Measurements from ENCODE around the gene PRRC2A. TPM values are rescaled to one million over a fixed set of nuclear protein-coding genes. Genes with fewer than 3 reads are reported as not detected.
A peak's percentile ranks its signal among the peaks of the same experiment; 100 is the strongest.

PRRC2A gene
- total RNA-seq, 2 experiments from 2014 or later: 265 to 286 TPM

GRCh38 chr6:31680226-31681134 is 60.0 kb downstream of the PRRC2A start, which contains the start of gene LY6G5C:
Gene LY6G5C (minus strand): TSS chr6:31681067. CDS start chr6:31680373, 694 bp downstream.
- no peaks in the 10 kb centered on the region for H3K27me3 Mint-ChIP-seq
- CTCF ChIA-PET: interaction anchor here (0.6 to 2.3 kb wide), 27 partner anchors 9 to 278 kb away, joined by 3 to 28 read pairs (median 4); partner anchors contain the start of genes ABHD16A, HSPA1B, MSH5 and NELFE
- H3K36me3 Mint-ChIP-seq: no peaks in the 10 kb centered on the region
- DNase-seq: peak; percentile 80
- H3K4me3 Mint-ChIP-seq: peak within 1 kb of the TSS; percentile 71
- ATAC-seq: peak; percentile 78
- H3K9me3 Mint-ChIP-seq (ENCODE audit: low read depth): no peaks in the 10 kb centered on the region
- peaks cover 34% of the 10 kb centered on the region for H3K4me1 Mint-ChIP-seq
- H3K27ac Mint-ChIP-seq: peak within 1 kb of the TSS; percentile 78

DNA sequence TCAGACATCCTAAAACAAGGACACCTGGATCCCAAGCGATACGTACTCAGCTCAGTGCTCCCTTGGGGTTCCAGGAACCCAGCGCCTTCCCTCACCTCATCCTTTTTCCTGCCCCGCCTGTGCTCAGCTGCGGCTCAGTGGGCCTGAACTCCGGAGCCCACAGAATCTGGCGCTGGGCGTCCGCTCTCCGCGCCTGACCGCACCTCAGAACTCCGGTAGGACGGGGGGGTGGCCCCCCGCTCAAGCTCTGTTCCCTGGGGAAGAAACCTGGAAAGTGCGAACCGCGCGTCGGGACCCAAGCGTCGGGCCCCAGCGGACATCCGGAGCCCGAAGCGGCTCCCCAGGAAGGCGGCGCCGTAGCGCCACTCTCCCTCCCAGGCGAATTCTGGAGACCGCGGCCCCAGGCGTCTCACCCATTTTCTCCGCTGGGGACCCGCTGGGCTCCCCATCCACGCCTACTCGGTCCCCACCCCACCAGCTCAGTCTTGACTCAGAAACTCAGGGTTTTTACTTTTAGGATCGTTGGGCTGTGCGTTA is 60.7 kb downstream of the PRRC2A start:
- Mint-ChIP-seq H3K27ac (peak overlapping the region; percentile 78), H3K4me1 (peaks cover 34% of the 10 kb centered on the region), H3K36me3 (no peaks in the 10 kb centered on the region), H3K4me3 (peak overlapping the region; percentile 71), H3K27me3 (no peaks in the 10 kb centered on the region), H3K9me3 (ENCODE audit: low read depth) (no peaks in the 10 kb centered on the region)
- DNase-seq (peak; percentile 57), ATAC-seq (peak; percentile 70)
- CTCF ChIA-PET: interaction anchor here (0.7 to 2.3 kb wide), 25 partner anchors 10 to 277 kb away, joined by 3 to 28 read pairs (median 4); partner anchors contain the start of genes ABHD16A, HSPA1B, MSH5 and NELFE

DNA sequence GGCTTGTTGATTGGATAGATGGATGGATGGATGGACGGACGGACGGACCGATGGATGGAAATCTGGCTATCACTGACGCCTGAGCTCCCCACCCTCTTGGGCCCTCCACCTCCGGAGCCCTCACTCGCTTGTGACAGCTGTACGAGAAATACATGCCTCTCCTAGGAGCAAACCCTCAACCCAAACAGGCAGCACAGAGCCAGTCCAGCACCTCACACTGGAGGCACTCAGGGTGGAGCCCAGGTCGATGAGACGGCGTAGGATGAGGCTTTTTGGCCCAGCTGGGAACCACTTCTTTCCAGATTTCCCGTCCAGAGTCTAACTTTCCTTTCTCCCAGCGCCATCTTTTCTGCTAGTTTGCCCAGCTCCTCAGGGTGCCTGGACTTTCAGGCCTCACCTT is 63.1 kb downstream of the PRRC2A start:
- CTCF ChIA-PET: interaction anchor here (0.7 to 2.9 kb wide), 4 partner anchors 29 to 86 kb away, joined by 3 to 9 read pairs (median 6); no protein-coding TSS in a partner anchor
- Mint-ChIP-seq H3K9me3 (ENCODE audit: low read depth) (no peaks in the 10 kb centered on the region), H3K27ac (no peak overlapping the region), H3K4me3 (no peak overlapping the region), H3K36me3 (peaks cover 5% of the 10 kb centered on the region), H3K27me3 (no peaks in the 10 kb centered on the region), H3K4me1 (peaks cover 22% of the 10 kb centered on the region)
- DNase-seq (no peak), ATAC-seq (no peak)

- Mint-ChIP-seq H3K4me3 (no peak overlapping the region), H3K27ac (no peak overlapping the region), H3K4me1 (peaks cover 2% of the 10 kb centered on the region), H3K9me3 (ENCODE audit: low read depth) (no peaks in the 10 kb centered on the region), H3K27me3 (no peaks in the 10 kb centered on the region), H3K36me3 (peaks cover 10% of the 10 kb centered on the region)
- DNase-seq (no peak), ATAC-seq (no peak)
- CTCF ChIA-PET: interaction anchor here (1.5 kb wide), 1 partner anchor 52 kb away, joined by 3 read pairs; no protein-coding TSS in a partner anchor
Measured at GRCh38 chr6:31686483-31686882, 66.0 kb downstream of the PRRC2A start.

DNA sequence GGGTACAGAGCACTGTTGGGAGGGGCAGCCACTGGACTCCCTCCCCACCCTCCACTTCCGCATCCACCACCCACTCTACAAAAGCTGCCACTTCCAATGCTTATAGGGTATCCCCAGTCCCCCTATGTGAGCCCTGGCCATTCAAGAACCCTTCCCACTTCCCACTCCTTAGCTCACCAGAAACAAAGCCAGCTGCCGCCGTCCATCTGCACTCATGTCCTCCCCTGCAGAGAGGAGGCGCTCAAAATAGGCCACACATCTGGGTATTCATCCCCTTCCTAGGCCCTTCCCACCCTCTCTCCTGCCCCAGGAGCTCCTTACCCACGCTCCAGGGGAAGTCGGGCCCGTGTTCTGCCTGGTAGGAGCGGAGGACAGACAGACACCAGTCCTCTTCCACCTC is 66.8 kb downstream of the PRRC2A start:
- Mint-ChIP-seq H3K4me1 (no peaks in the 10 kb centered on the region), H3K27ac (no peak overlapping the region), H3K36me3 (peaks cover 12% of the 10 kb centered on the region), H3K4me3 (no peak overlapping the region), H3K9me3 (ENCODE audit: low read depth) (no peaks in the 10 kb centered on the region), H3K27me3 (no peaks in the 10 kb centered on the region)
- CTCF ChIA-PET: interaction anchor here (1.5 kb wide), 1 partner anchor 52 kb away, joined by 3 read pairs; no protein-coding TSS in a partner anchor
- DNase-seq (no peak), ATAC-seq (no peak)

Small RNA genes lying within 50 kb of the gene (microRNA-seq; reads per million reads assigned to microRNA genes)
- gene MIR6832: not detected

Other genes with a start within 250 kb of the PRRC2A start
- 10 to 100 TPM; 15.6 to 24.7 TPM for gene MICA, start 217.1 kb upstream of the PRRC2A start, total RNA-seq
- 10 to 100 TPM; 44.1 to 63.8 TPM for gene MICB, start 122.6 kb upstream of the PRRC2A start, total RNA-seq
- not detected for gene MCCD1, start 91.8 kb upstream of the PRRC2A start, total RNA-seq
- 100 to 1,000 TPM; 495 to 503 TPM for gene DDX39B, start 78.7 kb upstream of the PRRC2A start, total RNA-seq
- 1 to 10 TPM; 1.0 to 3.8 TPM for gene ATP6V1G2, start 74.1 kb upstream of the PRRC2A start, total RNA-seq
- 10 to 100 TPM; 13.6 to 16.2 TPM for gene NFKBIL1, start 73.1 kb upstream of the PRRC2A start, total RNA-seq
- 10 to 100 TPM; 21.8 to 70.0 TPM for gene LTA, start 48.4 kb upstream of the PRRC2A start, total RNA-seq
- gene TNF, start 45.1 kb upstream of the PRRC2A start, total RNA-seq: 10 to 100 TPM; 58.8 to 65.1 TPM
- gene LTB, start 38.3 kb upstream of the PRRC2A start, total RNA-seq: 100 to 1,000 TPM; 608 to 839 TPM
- 100 to 1,000 TPM in 1 of 2 experiments, 10 to 100 TPM in 1; 71.6 to 109 TPM for gene LST1, start 34.4 kb upstream of the PRRC2A start, total RNA-seq
- gene NCR3, start 27.7 kb upstream of the PRRC2A start, total RNA-seq: 100 to 1,000 TPM; 137 to 152 TPM
- gene AIF1, start 5.5 kb upstream of the PRRC2A start, total RNA-seq: 10 to 100 TPM; 47.4 to 63.4 TPM
- 100 to 1,000 TPM; 243 to 245 TPM for gene BAG6, start 31.9 kb downstream of the PRRC2A start, total RNA-seq
- 1 to 10 TPM; 1.9 to 3.7 TPM for gene APOM, start 35.2 kb downstream of the PRRC2A start, total RNA-seq
- gene C6orf47, start 40.1 kb downstream of the PRRC2A start, total RNA-seq: 10 to 100 TPM; 24.7 to 27.2 TPM
- gene GPANK1, start 44.3 kb downstream of the PRRC2A start, total RNA-seq: 10 to 100 TPM; 34.9 to 41.6 TPM
- 100 to 1,000 TPM; 206 to 236 TPM for gene CSNK2B, start 45.4 kb downstream of the PRRC2A start, total RNA-seq
- 10 to 100 TPM; 16.1 to 25.0 TPM for gene LY6G5B, start 49.3 kb downstream of the PRRC2A start, total RNA-seq
- gene LY6G5C, start 60.4 kb downstream of the PRRC2A start, total RNA-seq: 1 to 10 TPM; 2.6 to 3.8 TPM
- 10 to 100 TPM; 49.0 to 56.7 TPM for gene ABHD16A, start 82.6 kb downstream of the PRRC2A start, total RNA-seq
- not detected for gene LY6G6F, start 86.2 kb downstream of the PRRC2A start, total RNA-seq
- gene LY6G6D, start 94.6 kb downstream of the PRRC2A start, total RNA-seq: not detected
- gene LY6G6C, start 101.0 kb downstream of the PRRC2A start, total RNA-seq: not detected
- gene MPIG6B, start 102.7 kb downstream of the PRRC2A start, total RNA-seq: under 1 TPM; 0.20 to 0.33 TPM
- 10 to 100 TPM; 13.6 to 23.4 TPM for gene DDAH2, start 108.6 kb downstream of the PRRC2A start, total RNA-seq
- gene CLIC1, start 115.8 kb downstream of the PRRC2A start, total RNA-seq: 100 to 1,000 TPM; 544 to 561 TPM
- 100 to 1,000 TPM in 1 of 2 experiments, 10 to 100 TPM in 1; 75.6 to 109 TPM for gene MSH5, start 119.3 kb downstream of the PRRC2A start, total RNA-seq
- 10 to 100 TPM; 12.8 to 19.2 TPM for gene SAPCD1, start 141.9 kb downstream of the PRRC2A start, total RNA-seq
- 1 to 10 TPM; 5.7 to 6.4 TPM for gene VWA7, start 156.6 kb downstream of the PRRC2A start, total RNA-seq
- 100 to 1,000 TPM; 107 to 140 TPM for gene VARS1, start 175.0 kb downstream of the PRRC2A start, total RNA-seq
- gene LSM2, start 186.3 kb downstream of the PRRC2A start, total RNA-seq: 100 to 1,000 TPM; 124 to 129 TPM
- 1 to 10 TPM; 2.9 to 3.1 TPM for gene HSPA1L, start 194.6 kb downstream of the PRRC2A start, total RNA-seq
- gene HSPA1A, start 194.8 kb downstream of the PRRC2A start, total RNA-seq: 100 to 1,000 TPM; 124 to 137 TPM
- gene HSPA1B, start 207.0 kb downstream of the PRRC2A start, total RNA-seq: 10 to 100 TPM; 64.6 to 71.6 TPM
- 10 to 100 TPM; 13.0 to 21.5 TPM for gene NEU1, start 242.1 kb downstream of the PRRC2A start, total RNA-seq